GM19193 (cell line): ENCODE results near the gene FOXP1.

Experiments used
- POLR2A ChIP-seq: IDR thresholded peaks from 4 replicates; pipeline ENCODE4 v1.6.1; 2011; ENCODE audit not compliant: insufficient read depth, insufficient read length; ENCODE audit errors: extremely low read depth

FOXP1 gene

DNA sequence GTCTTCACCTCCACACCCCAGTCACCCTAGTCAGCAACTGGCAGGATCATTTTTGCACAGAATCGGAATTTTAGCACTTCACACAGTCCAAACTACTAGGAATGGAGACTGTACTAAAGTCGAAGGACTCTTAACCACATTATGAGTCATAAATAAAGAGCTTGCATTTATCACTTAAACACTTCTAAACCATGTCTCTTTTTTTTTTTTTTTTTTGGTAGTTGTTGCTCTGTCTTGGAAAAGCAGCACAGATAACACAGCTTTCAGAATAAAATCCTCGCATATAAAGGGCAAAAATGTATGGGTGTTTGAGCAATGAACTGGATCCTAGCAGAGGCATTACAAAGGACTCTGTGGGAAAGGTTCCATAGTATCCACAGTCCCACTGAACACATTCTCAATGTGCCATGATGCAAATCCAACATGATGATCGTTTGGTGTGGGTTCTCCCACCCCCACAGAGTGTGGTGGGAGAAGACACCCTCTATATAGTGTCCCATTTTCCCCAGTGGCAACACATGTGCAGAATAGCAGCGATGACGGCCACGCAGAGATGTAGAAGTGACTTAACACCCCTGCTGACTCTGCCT, 47.1 kb downstream of the FOXP1 start:
- TF ChIP-seq POLR2A: no peak

DNA sequence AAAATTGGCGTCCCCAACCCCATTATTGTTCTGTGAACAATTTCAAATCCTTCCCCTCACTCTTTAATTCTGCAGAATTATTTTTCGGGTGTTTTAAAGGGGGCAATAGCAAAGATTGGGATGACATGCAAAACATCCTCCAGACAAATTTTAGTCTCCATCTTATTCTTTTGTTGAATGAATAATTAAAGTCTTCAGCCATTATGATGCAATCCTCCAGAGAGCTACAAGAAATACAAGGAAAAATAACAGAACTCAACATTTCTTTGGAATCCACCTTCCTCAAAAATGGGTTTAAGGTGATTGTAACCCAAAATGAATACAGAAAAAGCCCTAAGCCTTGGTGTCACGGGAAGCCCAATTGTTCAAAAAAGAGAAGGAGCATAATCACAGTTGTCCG, 49.9 kb downstream of the FOXP1 start:
- TF ChIP-seq POLR2A: no peak

DNA sequence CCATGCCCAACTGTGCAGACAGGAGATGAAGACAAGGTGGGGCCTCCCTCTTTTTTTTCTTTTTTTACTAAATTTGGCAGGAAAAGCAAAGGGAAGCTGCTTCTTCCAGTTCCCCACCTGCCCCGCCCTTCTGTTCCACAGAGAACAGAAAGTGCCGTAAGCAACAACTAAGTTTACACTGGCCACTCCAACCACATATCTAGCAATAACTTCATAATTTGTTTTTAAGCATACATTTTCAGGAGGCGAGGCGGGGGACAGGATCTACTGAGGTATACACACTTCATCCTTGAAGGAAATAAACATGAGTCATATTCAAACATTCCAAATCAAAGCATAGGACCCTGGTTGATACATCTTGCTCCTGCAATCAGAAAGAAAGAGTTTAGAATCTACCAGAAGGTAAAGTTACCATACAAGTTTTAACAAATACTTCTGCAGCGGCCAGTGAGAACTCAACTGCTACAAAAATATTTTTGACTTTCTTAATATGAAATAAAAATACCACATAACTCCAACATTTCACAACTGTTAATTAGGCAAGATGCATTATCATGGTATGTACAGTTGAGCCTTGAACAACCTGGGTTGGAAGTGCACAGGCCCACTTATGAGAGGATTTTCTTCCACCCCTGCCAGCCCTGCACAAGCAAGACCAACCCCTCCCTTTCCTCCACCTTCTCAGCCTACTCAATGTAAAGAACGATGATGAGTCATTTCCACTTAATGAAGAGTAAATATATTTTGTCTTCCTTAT, 50.7 kb downstream of the FOXP1 start:
- TF ChIP-seq POLR2A: no peak

DNA sequence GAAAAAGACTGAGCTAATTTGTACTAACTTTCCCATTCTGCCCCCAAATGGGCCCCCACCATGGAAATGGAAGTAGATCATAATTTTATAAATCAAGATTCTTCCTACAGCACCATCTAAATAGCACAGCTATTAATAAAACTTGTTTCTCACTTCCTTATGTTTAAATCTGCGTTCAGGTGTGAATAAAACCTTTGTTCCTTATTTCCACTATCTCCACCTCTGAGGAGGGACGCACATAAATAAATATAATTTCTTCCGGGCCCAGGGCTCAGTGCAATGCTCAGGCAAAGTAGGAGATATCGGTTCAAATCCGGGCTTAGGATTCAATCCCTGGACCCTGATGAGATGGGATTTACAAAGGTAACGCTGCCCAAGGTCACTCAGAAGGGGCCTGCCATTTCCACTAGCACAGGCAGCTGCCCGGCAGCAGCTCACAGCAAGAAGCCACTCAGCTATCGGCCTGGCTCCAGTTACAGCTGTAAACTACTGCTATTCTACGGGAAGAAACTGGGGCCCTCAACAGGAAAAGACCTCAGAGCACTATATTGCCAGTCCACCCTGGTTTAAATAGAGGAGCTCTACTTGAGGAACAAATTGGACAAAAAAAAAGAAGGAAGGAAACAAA, 52.5 kb downstream of the FOXP1 start:
- no peak for TF ChIP-seq POLR2A

DNA sequence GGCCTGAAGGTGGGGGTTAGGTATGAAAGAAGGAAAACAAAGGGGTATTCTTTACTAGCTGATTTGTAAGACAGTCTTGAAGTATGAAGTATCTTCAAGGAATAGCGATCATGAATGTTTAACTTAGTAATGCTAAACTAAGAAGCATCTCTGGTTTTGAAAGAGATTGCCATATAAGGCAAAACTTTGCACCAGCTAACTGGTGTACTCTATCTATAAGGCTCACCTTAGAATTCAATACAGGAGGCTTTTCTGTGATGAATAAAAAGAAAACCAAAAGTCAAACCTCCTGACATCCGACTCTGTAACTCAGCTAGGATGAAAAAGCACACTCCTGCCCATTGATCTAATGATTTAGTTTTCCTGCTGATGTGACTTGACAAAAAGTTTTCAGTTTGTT, 54.7 kb downstream of the FOXP1 start:
- no peak for TF ChIP-seq POLR2A

DNA sequence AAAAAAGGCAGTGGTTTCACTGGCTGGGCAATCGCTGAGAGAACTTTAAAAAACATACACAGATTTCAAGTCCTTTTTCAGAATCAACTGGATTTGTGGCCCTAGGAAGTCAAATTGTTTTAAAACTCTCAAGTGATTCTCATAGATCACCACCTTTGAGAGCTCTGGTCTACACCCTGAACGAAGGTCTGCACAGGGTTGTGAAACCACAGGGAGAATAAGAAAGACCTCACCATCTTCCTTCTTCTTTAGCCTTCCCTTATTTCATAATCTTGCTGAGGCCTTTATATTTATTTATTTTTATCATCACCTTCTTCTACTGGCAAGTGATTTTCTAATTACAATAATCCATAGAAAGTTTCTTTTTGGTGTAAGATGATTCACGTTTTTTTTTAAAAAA, 58.1 kb downstream of the FOXP1 start:
- no peak for TF ChIP-seq POLR2A

DNA sequence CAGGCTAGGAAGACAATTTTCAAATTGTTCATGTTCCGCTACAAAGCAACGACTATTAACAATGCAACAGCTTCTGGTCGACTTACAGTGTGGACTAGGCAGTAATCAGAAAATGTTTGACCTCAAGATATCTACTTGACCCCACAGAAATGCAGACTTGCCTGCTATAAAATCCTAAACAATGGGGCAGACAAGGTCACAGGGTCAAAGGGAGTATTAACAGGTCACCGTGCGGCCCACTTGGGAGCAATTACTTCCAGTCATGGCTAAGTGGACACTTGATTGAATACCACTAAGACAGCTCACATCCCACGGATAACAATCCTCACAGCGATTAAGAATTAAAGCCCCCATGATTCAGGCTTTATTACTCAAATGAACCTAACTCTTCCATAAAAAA, 58.9 kb downstream of the FOXP1 start:
- TF ChIP-seq POLR2A: no peak

DNA sequence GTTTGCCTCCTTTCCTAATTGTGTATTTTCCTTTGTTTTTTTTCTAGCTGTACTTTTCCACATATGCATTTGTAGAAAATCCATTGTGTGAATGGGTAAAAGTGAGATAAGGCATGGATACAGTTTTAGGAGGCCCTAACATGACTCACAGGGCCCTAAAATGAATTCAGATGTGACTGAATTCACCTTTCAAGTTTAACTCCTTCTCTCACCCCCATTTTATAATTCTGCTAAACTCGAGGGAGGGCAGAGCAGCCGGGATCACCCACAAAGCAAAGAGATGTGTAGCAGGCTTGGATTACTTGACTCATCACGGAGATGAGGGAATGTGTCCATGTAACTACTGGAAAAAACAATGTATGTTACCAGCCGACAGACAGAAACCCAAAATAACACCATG, 59.9 kb downstream of the FOXP1 start:
- TF ChIP-seq POLR2A: no peak

DNA sequence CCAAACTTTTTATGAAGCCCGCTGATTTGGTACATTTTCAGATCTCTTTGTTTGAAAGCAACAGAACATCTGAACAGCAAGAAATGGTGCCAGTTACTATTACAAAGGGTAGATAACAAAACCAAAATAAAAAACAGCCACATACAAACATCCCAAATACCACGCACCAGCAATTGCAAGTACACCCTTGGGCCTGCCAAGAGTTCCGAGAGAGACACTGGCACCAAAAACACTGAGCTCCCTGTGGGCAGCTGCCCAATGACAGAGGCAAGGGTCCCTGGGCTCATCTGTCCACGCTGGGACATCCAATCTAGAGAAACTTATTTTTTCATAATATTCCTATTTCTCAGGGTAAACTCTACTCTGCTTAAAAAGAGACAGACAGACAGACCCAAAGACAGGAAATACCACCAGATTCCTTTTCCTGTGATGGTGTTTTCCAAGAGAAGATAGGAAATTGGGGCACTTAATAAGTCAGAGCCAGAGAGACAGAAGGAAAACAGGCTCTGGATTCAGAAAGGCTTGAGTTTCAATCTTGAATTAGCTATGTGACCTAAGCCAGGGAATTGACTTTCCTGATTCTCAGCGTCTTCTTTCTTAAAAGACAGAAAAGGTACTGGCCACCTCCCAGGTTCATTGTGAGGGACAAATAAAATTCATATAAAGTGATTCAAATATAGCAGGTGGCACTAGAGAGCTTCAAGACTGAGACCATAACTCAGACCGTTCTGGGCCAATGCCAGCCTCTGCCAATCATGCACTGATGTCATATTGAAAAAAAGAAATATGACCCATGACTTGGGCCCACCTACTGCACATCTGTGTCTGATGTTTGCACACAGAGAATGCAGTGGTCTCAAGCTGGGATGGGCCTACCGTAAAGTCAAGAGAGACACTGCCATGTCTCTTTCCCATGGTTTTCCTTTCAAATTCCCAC, 61.3 kb downstream of the FOXP1 start:
- no peak for TF ChIP-seq POLR2A

DNA sequence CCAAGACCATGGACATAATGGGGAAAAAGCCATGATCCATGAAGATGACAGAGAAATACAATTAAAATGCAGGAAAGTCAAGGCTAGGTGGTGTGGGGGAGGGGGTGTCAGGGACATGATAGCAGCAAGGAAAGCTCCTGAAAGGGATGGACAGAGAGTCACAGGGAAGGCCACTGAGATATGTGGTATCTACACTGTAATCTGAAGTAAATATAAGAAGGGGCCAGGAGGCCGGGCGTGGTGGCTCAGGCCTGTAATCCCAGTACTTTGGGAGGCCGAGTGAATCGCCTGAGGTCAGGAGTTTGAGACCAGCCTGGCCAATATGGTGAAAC, 62.5 kb downstream of the FOXP1 start:
- no peak for TF ChIP-seq POLR2A

DNA sequence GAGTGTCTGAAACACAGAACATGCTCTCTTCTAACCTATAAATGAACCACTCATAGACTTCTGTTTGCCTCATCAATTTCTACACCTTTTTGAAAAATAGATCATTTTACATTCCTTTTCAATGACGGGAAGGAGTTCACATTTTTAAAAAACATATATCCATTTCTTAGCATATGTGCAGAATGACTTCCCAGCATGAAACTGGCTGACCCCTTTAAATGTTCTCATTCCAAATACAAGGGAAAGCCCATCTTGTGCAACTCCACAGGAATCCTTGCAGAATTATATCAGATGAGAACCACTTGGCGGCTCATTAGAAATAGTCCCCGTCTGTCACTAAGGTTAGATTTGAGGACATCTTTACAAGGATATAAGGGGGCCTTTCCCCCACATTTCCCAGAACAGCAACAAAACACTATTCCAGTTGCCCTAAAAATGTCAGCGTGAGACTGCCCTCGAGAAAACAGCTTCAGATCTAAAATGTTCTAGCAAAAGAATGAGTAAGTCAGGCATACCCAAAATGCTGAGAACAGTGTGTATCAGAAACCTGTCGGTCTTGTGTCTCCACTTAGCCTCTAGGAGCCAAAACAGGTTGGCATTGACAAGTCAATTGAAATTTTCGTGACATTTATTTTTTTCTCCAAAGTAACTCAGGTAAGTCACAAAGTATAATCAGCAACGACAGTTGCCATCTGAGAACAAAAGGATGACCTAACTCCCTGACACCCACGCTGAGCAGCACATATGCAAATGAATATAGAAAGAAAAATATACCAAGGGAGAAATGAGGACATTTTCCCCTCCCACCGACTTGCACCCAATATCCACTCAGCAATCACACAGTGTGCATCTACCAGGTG, 63.1 kb downstream of the FOXP1 start:
- TF ChIP-seq POLR2A: no peak

DNA sequence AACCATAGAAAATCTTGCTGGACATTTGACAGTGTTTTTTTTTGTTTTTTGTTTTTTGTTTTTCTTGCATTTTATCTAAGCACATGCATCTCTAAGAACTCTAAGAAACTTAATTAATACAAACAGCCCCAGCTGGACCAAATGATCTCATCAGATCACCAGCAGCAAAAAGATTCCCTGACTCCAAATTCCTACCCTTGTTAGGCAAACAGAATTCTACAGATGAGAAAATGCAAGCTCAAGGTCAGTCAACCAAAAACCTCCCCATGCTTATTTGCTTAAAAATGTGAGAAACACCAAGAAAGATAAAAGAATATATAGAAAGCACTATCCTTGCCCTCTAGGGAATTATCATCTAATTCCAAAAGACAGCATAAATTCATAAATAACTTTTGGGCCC, 65.4 kb downstream of the FOXP1 start:
- TF ChIP-seq POLR2A: no peak

DNA sequence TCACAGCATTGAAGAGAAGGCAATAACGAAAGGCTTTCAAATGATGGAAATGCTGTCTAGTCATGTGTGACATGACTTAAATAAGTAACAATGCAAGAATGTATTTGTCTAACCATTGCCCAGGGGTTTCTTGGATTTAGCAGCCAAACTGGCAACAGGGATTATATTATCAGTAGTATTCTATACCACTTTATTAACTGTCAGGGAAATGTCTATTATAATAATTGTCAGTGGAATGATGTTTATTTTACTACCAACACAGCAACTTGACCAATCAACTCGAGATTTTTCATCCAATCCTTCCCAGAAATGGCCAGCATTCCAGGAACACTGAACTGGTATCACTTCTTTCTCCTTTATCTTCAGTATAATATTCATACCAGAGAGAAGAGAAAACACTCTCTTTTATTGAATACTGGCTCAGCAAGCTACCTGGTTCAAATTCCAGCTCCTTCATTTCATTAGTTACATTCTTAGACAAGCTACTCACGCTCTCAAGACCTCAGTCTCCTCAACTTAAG, 66.2 kb downstream of the FOXP1 start:
- TF ChIP-seq POLR2A: no peak
